Adrenal gland (tissue), 5 donors: ENCODE data around the gene AMBP.

Experiments
- CTCF ChIP-seq, 6 experiments: fragments of 450-650 bp in 4 of 6; fragments of 200-600 bp in 2 of 6; sonication (generic) in 1 of 6; IDR thresholded peaks; 1 replicate in 5 of 6; 2 replicates in 1 of 6; pipeline versions ENCODE4 v1.5.1 to v1.8.0; 2016 to 2021; ENCODE audit warnings: antibody characterized with exemption in 6 of 6, mild to moderate bottlenecking in 2 of 6, moderate library complexity in 1 of 6
- POLR2A ChIP-seq, 2 donors: fragments of 450-650 bp; IDR thresholded peaks; one replicate each; pipeline ENCODE4 v1.6.1; 2017; ENCODE audit warnings: antibody characterized with exemption in 2 of 2, mild to moderate bottlenecking in 2 of 2, moderate library complexity in 1 of 2
- donor health status: DM: no; HTN: no; CAD: no.

- no peak for TF ChIP-seq CTCF (IDR thresholded peaks at IDR 0.05)
- no peak for TF ChIP-seq POLR2A (IDR thresholded peaks at IDR 0.05)
Measured at GRCh38 chr9:114096866-114097612, 18.9 kb upstream of the AMBP start.
